Astrocyte of the cerebellum (primary cell): ENCODE results near the gene OR52E2.

Source experiments
- DNase-seq: peaks from one replicate; pipeline ENCODE4 v3.0.0-alpha.2; 2011; ENCODE audit warnings: low read depth
- H3K4me3 ChIP-seq: 2 replicates; pipeline ENCODE4 v1.5.1; 2011; ENCODE audit warnings: mild to moderate bottlenecking, low read depth, low read length, moderate library complexity
- CTCF ChIP-seq: IDR thresholded peaks from 2 replicates; pipeline ENCODE4 v1.5.1; 2012; ENCODE audit warnings: low read length, low read depth, moderate library complexity, mild to moderate bottlenecking; ENCODE audit errors: missing control alignments
- in situ Hi-C: cut with HindIII; loops from 2 replicates; pipeline ENCODE4 v1.10.0; 2017; ENCODE audit warnings: low sequenced_read_pairs

OR52E2 gene

GRCh38 chr11:5046754-5047330 lies 12.6 kb downstream of the OR52E2 start:
- H3K4me3 ChIP-seq = no peak overlapping the region
- in situ Hi-C loops = no loop called here
- no peak for DNase-seq
- no peak for TF ChIP-seq CTCF

- no peak for TF ChIP-seq CTCF
- no peak within 1 kb of the TSS for H3K4me3 ChIP-seq
- in situ Hi-C loops = no loop called here
- no peak for DNase-seq
Observed at GRCh38 chr11:5046226-5046625, 13.2 kb downstream of the OR52E2 start, which contains the start of gene OR52J3. OR52J3 (plus strand) TSS chr11:5046526; CDS start chr11:5046526, 0 bp downstream.

- no peak overlapping the region for H3K4me3 ChIP-seq
- in situ Hi-C loops = no loop called here
- TF ChIP-seq CTCF = no peak
- DNase-seq = no peak
Observed at GRCh38 chr11:5043380-5043779, 16.0 kb downstream of the OR52E2 start.

- DNase-seq = no peak
- in situ Hi-C loops = no loop called here
- no peak for TF ChIP-seq CTCF
- H3K4me3 ChIP-seq = no peak overlapping the region
Observed at GRCh38 chr11:5042091-5042490, 17.3 kb downstream of the OR52E2 start.

- no peak overlapping the region for H3K4me3 ChIP-seq
- no peak for TF ChIP-seq CTCF
- in situ Hi-C loops = no loop called here
- no peak for DNase-seq
Observed at GRCh38 chr11:5040876-5041275, 18.6 kb downstream of the OR52E2 start.

- TF ChIP-seq CTCF = no peak
- in situ Hi-C loops = no loop called here
- H3K4me3 ChIP-seq = no peak overlapping the region
- DNase-seq = no peak
Observed at GRCh38 chr11:5038341-5038740, 21.1 kb downstream of the OR52E2 start.

GRCh38 chr11:5037926-5038325 lies 21.5 kb downstream of the OR52E2 start:
- no peak overlapping the region for H3K4me3 ChIP-seq
- no peak for DNase-seq
- in situ Hi-C loops = no loop called here
- TF ChIP-seq CTCF = no peak
